SK-N-SH (cell line): ENCODE data around the gene NCKAP5.

ENCODE experiments used
- CHD2 ChIP-seq: fragments of 150-350 bp; IDR thresholded peaks from 2 replicates; pipeline ENCODE4 v1.6.1; 2018; ENCODE audit warnings: low read length; ENCODE audit not compliant: partially characterized antibody
- CTCF ChIP-seq: fragments of 200-600 bp; sonication (generic); IDR thresholded peaks from 2 replicates; pipeline ENCODE4 v1.6.1; 2017; ENCODE audit warnings: antibody characterized with exemption, mild to moderate bottlenecking, moderate library complexity
- FOXM1 ChIP-seq: IDR thresholded peaks from 2 replicates; pipeline ENCODE4 v1.4.0; 2012; ENCODE audit warnings: low read depth, mild to moderate bottlenecking
- GABPA ChIP-seq: IDR thresholded peaks from 2 replicates; pipeline ENCODE4 v1.4.0; 2012; ENCODE audit warnings: low read depth, mild to moderate bottlenecking
- GATA2 ChIP-seq: sonication (generic); formaldehyde crosslinking; IDR thresholded peaks from 2 replicates; pipeline ENCODE4 v1.5.0; 2020; ENCODE audit warnings: mild to moderate bottlenecking, missing genetic modification reagents
- MAX ChIP-seq: IDR thresholded peaks from 2 replicates; pipeline ENCODE4 v1.4.0; 2012; ENCODE audit warnings: low read depth
- NRF1 ChIP-seq: IDR thresholded peaks from 2 replicates; pipeline ENCODE4 v1.6.1; 2012; ENCODE audit warnings: low read depth, mild to moderate bottlenecking, low read length
- POLR2AphosphoS5 ChIP-seq: IDR thresholded peaks from 2 replicates; pipeline ENCODE4 v1.6.1; 2012; ENCODE audit warnings: low read depth, low read length
- RFX5 ChIP-seq: IDR thresholded peaks from 2 replicates; pipeline ENCODE4 v1.6.1; 2012; ENCODE audit warnings: mild to moderate bottlenecking, improper control_type of control experiment, low read length
- SIN3A ChIP-seq: IDR thresholded peaks from 2 replicates; pipeline ENCODE4 v1.6.1; 2012; ENCODE audit warnings: low read depth, mild to moderate bottlenecking, low read length, moderate library complexity, borderline replicate concordance
- USF2 ChIP-seq: fragments of 150-350 bp; IDR thresholded peaks from 2 replicates; pipeline ENCODE4 v1.6.1; 2017; ENCODE audit warnings: antibody characterized with exemption, low read length, low read depth, borderline replicate concordance
- TF ChIP-seq, protein P1 (sequence below): IDR thresholded peaks from 2 replicates; pipeline ENCODE4 v1.6.1; 2012; ENCODE audit warnings: mild to moderate bottlenecking, low read depth, low read length, moderate library complexity

DNA sequence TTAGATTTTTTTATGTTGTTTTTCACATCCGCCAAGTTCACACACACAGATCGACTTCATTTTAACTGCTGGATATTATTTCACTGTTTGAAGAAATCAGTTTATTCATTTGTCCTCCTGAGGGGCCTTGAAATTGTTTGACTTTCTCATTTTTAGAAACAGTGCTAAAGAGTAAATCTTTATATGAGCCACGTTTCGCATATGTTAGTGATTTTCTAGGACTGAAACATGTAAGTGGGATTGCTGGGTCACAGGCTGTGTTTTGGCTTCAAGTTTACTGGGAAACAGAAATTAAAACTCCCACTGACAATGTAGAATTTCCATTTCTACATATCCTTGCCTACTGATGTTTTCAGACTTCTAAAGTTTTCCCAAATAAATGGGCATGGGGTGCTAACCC lies 363.8 kb downstream of the NCKAP5 start:
- no peak for TF ChIP-seq GABPA
- no peak for TF ChIP-seq CTCF
- TF ChIP-seq NRF1, result no peak
- TF ChIP-seq FOXM1, result no peak
- TF ChIP-seq USF2, result no peak
- no peak for TF ChIP-seq CHD2
- TF ChIP-seq GATA2 (CRISPR knock-in tag), result no peak
- no peak for TF ChIP-seq RFX5
- no peak for TF ChIP-seq SIN3A
- TF ChIP-seq, protein P1, sequence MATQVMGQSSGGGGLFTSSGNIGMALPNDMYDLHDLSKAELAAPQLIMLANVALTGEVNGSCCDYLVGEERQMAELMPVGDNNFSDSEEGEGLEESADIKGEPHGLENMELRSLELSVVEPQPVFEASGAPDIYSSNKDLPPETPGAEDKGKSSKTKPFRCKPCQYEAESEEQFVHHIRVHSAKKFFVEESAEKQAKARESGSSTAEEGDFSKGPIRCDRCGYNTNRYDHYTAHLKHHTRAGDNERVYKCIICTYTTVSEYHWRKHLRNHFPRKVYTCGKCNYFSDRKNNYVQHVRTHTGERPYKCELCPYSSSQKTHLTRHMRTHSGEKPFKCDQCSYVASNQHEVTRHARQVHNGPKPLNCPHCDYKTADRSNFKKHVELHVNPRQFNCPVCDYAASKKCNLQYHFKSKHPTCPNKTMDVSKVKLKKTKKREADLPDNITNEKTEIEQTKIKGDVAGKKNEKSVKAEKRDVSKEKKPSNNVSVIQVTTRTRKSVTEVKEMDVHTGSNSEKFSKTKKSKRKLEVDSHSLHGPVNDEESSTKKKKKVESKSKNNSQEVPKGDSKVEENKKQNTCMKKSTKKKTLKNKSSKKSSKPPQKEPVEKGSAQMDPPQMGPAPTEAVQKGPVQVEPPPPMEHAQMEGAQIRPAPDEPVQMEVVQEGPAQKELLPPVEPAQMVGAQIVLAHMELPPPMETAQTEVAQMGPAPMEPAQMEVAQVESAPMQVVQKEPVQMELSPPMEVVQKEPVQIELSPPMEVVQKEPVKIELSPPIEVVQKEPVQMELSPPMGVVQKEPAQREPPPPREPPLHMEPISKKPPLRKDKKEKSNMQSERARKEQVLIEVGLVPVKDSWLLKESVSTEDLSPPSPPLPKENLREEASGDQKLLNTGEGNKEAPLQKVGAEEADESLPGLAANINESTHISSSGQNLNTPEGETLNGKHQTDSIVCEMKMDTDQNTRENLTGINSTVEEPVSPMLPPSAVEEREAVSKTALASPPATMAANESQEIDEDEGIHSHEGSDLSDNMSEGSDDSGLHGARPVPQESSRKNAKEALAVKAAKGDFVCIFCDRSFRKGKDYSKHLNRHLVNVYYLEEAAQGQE, result no peak
- no peak for TF ChIP-seq MAX
- no peak for TF ChIP-seq POLR2AphosphoS5
